Immature natural killer cell (primary cell): ENCODE results near the gene FARP2. TPM values are rescaled to one million over a fixed set of nuclear protein-coding genes. Genes with fewer than 3 reads are reported as not detected.

ENCODE experiments used
- DNase-seq, 3 donors: peaks; one replicate each; pipeline ENCODE4 v3.0.0; 2022; ENCODE audit warnings: mixed read lengths in 1 of 3
- H3K27ac Mint-ChIP-seq, 6 donors: one replicate each; pipeline ENCODE4 v1.8.0; 2020; ENCODE audit warnings: mixed read lengths in 6 of 6, mild to moderate bottlenecking in 5 of 6, inconsistent platforms in 4 of 6, moderate library complexity in 3 of 6
- H3K27me3 Mint-ChIP-seq, 3 donors: one replicate each; pipeline ENCODE4 v1.8.0; 2020 to 2021; ENCODE audit warnings: low read depth in 3 of 3, mild to moderate bottlenecking in 3 of 3, mixed read lengths in 3 of 3, moderate library complexity in 3 of 3, inconsistent platforms in 1 of 3
- H3K36me3 Mint-ChIP-seq, 3 donors: one replicate each; pipeline ENCODE4 v1.8.0; 2020; ENCODE audit warnings: mixed read lengths in 3 of 3, inconsistent platforms in 2 of 3, mild to moderate bottlenecking in 2 of 3
- H3K4me1 Mint-ChIP-seq, 2 donors: one replicate each; pipeline ENCODE4 v1.8.0; 2020; ENCODE audit warnings: inconsistent platforms in 2 of 2, mild to moderate bottlenecking in 2 of 2, mixed read lengths in 2 of 2, moderate library complexity in 1 of 2
- H3K4me3 Mint-ChIP-seq, 5 donors: one replicate each; pipeline ENCODE4 v1.8.0; 2020; ENCODE audit warnings: mild to moderate bottlenecking in 5 of 5, mixed read lengths in 5 of 5, inconsistent platforms in 3 of 5, moderate library complexity in 3 of 5
- H3K9me3 Mint-ChIP-seq, 6 donors: one replicate each; pipeline ENCODE4 v1.8.0; 2020; ENCODE audit warnings: mild to moderate bottlenecking in 6 of 6, mixed read lengths in 6 of 6, inconsistent platforms in 4 of 6, moderate library complexity in 3 of 6
- polyA plus RNA-seq, 3 donors: library from polyadenylated mRNA; unstranded; fragments of 300-500 nt; fragmentation: Illumina TruSeq; gene quantifications; one replicate each; pipeline ENCODE4 v1.2.3, GENCODE V29; 2021

Gene FARP2
- polyA plus RNA-seq, 3 donors from 2014 or later, result 5.3 to 8.3 (median 8.2) TPM

DNA sequence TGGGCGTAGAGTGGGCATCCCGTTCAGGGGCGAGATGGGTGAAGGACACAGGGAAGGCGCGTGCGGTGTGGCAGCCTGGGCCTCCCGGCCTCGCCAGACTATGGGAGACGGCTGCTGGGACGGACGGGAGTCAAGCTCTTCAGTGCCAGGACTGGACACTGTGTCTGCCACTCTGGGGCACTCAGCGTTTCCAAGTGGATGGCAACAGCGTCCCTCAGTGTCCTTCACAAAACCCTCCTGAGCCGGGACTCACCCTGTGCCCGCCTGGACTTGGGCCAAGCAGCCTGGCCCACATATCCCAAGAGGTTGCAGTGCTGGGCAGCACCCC is 186.2 kb downstream of the FARP2 start:
- Mint-ChIP-seq H3K36me3 (peaks cover 0 to 3% (median 0%) of the 10 kb centered on the region in 3 donors), H3K4me1 (peaks cover 5 to 6% of the 10 kb centered on the region in 2 donors), H3K27ac (no peak overlapping the region), H3K9me3 (no peaks in the 10 kb centered on the region), H3K4me3 (peak overlapping the region in 4 of 5 donors; percentile 11 to 33 (median 24)), H3K27me3 (peaks cover 4 to 11% (median 11%) of the 10 kb centered on the region in 3 donors)
- no peak for DNase-seq

Other genes with a start within 250 kb of the FARP2 start
- gene PASK, start 206.8 kb upstream of the FARP2 start, polyA plus RNA-seq, result 1 to 10 TPM; 2.1 to 5.5 (median 4.9) TPM
- gene PPP1R7, start 205.8 kb upstream of the FARP2 start, polyA plus RNA-seq, result 100 to 1,000 TPM; 108 to 138 (median 132) TPM
- under 1 TPM in 1 of 3 donors, not detected in 2; 0.40 TPM for gene ANO7, start 167.6 kb upstream of the FARP2 start, polyA plus RNA-seq
- gene HDLBP, start 40.6 kb upstream of the FARP2 start, polyA plus RNA-seq, result 10 to 100 TPM; 20.4 to 71.7 (median 31.5) TPM
- 100 to 1,000 TPM; 204 to 249 (median 207) TPM for gene SEPTIN2, start 40.4 kb upstream of the FARP2 start, polyA plus RNA-seq
- 100 to 1,000 TPM; 104 to 146 (median 105) TPM for gene STK25, start 152.3 kb downstream of the FARP2 start, polyA plus RNA-seq
- gene BOK, start 202.5 kb downstream of the FARP2 start, polyA plus RNA-seq, result 10 to 100 TPM; 15.2 to 21.4 (median 17.2) TPM